SHP77 (cell line): ENCODE measurements around the gene CASP5.

Source experiments
- DNase-seq, 2 experiments: peaks; one replicate each; lab custom pipeline; 2025; lab: John Stamatoyannopoulos, UW

The CASP5 gene

DNA sequence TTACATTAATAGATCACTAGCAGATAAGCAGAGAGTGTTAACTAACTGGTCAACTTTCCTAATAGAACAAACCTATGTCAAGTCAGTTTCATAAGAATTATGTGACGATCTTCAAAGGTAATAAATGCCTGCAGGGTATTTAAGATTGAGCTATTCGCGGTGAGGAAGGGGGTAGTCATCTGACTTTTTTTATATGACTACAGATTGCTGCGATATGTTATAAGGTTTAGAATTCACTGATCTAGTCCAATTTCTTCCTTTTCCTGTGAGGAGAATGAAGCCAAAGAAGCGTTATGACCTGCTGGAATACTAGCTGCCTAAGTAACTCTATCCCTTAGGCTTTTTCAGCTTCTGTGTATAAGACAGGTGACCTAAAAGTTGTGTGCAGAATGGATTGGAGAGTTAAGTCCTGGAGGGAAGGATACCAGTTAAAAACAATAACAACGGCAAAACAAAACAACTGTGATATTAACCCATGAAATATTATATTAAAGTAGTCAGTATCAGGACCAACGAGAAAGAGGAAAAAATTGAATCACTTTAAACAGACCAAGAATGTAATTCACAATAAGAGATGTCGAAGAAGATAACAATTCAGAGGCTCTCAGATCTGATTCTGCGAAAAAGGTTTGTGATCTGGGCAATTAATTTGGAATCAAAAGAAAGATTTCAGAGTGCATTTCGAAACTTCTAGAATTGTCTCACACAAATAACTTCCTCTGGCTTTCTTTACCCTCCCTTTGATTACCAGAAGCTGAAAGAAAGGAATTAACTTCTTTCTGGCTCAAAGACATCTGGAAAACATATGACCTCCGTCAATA is 55.2 kb downstream of the CASP5 start:
- DNase-seq: peak in 1 of 2 experiments; percentile 4

- no peak for DNase-seq
Measured at GRCh38 chr11:104965735-104966134, 57.2 kb downstream of the CASP5 start.

DNA sequence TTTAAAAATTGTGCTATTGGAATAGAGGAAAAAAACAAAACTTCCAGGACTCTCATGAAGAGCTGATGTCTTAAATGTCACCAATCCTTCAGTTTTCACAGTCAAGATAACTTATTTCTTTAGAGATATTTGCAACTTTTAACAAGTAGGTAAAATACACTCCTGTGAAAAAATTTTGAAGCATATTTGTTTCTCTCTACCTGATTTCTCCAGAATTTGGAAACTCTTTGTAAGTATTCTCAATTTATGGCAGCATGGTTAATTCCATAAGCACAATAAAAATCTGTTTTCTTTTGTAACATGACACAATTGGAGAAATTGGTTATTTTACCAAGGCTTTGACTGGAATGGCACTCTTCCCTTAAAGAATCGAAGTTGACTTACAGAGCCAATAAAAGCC is 58.7 kb downstream of the CASP5 start:
- no peak for DNase-seq

DNA sequence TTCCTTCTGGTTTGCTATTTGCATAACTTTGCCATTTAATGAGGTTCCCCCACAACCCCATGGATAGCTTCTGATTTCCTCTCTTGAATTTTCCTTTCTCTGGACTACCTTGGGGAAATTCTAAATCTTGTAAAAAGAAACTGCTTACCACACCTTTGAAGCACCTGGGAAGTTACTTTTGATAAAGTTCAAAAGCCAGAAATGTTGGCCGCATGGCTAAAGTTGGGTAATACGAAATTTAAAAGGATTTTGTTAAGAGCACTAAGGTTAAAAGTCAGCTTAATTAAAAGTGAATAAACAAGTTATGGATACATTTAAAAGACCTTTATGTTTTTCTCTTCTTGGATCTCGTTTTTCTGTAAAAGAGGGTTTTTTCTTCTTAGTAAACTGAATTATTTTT is 60.1 kb downstream of the CASP5 start:
- DNase-seq: no peak

DNA sequence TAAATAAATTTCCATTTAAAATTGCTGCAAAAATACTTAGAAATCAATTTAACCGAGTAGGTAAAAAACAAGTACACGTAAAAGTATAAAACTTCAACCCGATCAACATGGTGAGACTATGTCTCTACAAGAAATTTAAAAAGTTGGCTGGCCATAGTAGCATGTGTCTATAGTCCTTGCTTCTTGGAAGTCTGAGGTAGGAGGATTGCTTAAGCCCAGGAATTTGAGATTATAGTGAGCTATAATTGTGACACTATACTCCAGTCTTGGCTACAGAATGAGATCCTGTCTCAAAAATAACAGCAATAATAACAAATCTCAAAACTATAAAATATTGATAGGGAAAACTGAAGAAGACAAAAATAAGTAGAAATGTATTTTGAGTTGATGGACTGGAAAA is 65.7 kb downstream of the CASP5 start:
- no peak for DNase-seq

DNA sequence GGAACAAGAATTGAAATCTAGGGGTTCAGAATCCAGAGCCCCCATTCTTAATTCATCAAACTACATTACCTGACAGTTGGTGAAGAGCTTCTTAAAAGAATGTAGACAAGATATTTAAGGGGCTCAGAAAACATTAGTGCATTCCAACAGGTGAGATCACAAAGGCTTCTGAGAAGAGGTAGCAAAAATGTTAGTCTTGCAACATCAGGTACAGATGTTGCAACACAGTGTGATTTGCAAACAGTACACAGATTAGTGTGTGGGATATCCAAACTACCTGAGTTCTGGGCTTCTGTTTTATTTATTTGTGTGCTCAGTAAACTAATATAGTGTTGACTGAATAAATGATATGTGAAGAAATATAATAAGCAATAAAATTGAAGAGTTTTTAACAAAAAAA is 66.4 kb downstream of the CASP5 start:
- DNase-seq: no peak

- peak; percentile 29 to 30 for DNase-seq
Measured at GRCh38 chr11:104946907-104947306, 76.1 kb downstream of the CASP5 start.
